ENCODE data around the gene FRK.
"Not testable (repeated sequence)": the region's sequence is repeated elsewhere in the genome, so short reads cannot be mapped to it uniquely, and the experiment has no call there.

Gene FRK

DNA sequence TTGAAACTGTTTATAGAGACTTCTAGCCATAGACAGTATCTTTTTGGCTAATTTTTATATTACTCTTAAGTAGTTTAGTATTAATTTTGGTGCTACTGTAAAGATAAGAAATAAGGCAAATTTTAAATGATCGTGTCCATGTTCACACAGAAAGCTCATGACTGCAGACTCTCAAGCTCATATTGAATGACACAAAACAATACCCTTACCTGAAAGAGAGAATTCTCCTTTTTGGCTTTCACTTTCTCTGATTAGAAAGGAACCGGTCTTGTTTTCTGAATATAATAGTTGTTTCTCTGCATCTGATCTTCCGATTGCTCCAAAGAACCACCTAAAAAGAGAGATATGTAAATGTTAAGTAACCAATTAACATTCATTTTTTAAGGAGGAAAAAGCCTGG, 57.0 kb downstream of the FRK start:
- DNase-seq: no peak

DNA sequence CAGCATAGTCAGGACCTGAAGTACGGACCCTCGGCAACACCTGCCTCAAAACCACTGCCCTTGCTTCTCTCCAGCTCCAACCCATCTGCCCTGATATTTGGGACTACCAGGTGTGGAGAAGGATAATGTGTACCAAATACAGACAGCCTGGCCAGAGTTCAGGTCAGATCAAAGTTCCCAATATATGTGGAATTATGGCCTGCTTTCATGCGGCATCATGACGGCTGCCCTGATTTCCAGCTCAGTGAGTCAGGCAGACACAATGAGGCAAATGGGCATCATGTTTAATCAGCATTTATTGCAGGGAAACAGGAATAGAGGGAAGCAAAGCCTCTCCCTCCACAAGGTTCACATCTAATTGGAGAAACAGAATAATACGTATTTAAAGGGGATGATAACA, 57.9 kb downstream of the FRK start:
- DNase-seq: no peak

DNA sequence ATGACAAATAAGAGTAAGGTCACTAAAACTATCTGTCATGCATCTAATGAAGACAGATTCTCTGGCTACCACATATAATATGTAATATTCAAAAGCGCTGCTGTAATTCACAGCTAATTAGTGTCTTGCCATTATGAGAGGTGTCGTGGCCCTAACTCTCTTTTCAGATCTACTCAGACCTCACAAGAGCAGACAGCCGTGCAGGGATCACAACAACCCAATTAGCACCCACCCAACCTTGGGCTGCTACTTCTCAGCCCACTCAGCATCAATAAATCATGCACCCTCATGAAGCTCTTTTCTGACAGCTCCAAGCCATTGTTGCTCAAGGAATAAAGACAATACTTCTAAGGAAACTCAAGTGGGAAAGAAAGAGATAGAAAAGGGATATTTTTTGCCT, 61.5 kb downstream of the FRK start:
- no peak for DNase-seq

DNA sequence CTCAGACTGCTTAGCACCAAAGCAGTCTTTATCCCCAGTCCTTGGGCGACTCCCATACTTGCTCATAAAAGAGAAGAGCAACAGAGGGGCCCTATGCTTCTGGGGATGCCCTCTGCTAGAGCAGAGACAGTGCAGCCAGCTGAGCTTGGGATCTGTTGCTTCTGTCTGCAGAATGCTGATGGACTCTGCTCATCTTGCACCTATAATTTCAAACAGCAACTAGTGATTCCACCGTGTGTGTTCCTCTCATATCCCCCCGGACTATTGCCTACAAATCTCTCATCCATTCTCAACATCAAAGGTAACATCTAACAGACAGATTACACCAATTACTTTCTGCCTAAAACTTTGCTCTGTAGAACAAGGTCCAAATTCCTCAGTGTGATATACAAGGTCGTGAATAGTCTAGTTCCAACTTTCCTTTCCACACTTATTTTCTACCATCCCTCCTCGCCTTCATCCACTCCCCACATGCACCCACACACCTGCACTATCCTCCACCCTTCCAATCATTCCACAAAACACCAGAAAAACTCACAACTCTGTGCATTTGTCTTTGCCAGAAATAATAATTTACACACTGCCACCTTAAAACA, 62.6 kb downstream of the FRK start:
- no peak for DNase-seq

DNA sequence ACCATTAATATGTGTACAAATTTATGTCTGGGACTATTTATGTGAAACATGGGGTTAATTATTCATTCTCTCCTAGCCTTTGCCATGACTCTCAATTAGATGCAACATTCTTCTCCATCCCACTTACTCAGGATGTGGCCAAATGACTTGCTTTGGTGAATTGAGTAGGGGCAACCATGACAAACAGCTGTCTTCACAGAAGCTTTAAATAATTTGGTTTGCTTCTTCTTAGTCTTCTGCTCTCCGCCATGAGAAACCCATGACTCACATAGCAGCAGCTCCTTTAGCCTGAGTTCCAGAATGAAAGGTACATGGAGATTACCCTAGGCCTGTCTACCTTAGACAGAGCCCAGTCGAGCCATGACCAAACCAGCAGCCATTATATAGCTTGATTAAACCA, 74.7 kb downstream of the FRK start:
- no peak for DNase-seq

DNA sequence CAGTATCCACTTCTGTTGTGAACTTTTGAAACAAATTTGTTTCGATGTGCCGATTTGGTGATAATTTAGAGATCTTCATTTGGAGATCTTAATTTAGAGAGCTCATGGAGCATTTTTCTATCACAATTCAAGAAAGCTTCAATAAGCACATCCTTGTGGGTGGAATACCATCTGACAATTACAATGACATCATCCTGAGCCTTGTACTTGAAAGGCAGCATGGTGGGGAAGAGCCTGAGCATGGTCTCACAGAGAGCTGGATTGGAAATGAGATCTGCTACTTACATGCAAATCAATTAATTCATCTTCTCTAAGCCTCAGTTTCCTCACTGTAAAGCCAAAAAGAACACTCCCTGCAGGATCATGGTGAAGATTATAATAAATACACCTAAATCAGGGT, 75.9 kb downstream of the FRK start:
- no peak for DNase-seq

DNA sequence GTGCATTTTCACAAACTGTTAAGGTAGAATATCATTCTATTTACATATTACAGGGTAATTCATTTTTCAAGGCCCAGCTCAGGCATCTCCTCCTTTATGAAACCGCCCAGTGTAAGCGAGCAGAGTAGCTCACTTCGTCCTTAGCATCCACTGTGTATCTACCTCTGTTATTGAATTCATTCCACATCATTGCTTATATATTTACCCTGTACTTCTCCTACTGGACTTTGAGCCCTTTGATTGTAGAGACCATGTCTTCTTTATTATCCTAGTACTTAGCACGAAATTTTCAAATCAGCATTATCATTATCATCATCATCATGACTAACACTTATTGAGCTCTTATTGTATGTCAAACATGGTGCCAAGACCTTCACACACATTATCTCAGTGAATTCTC, 76.7 kb downstream of the FRK start:
- no peak for DNase-seq

DNA sequence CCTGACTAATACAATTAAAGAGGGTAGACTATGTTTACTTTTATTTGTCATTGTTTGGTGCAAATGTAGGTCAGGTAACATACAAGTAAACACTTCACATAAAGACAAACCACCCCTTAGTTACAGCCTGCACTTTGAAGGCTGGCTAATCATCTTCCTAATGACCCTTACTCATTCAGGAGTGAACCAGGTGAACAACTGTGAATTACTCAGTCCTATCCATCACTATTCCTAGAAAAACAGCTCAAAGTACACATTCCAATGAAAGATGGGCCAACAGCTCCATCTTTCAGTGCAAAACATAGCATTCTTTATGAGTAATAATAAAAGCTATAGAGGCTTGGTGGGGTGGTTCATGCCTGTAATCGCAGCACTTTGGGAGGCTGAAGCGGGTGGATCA, 78.2 kb downstream of the FRK start:
- DNase-seq: no peak

DNA sequence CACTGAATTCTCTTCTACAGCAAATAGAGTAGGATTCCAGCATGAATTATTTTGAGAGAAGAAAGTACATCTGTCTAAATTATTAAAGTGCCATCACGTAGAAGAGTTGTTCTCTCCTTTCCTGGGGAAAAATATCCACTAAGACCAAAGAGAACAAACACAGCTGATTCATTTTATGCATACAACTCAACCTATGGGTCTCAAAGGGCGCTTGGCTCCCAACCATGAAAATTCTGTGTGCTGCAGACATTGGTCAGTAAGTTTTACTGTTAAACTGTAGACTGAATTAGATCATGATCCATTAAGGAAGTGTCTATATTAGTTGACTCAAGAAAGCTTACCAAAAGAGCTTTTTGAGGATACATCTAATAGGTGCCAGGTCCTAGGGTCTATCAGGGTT, 83.5 kb downstream of the FRK start:
- no peak for DNase-seq

DNA sequence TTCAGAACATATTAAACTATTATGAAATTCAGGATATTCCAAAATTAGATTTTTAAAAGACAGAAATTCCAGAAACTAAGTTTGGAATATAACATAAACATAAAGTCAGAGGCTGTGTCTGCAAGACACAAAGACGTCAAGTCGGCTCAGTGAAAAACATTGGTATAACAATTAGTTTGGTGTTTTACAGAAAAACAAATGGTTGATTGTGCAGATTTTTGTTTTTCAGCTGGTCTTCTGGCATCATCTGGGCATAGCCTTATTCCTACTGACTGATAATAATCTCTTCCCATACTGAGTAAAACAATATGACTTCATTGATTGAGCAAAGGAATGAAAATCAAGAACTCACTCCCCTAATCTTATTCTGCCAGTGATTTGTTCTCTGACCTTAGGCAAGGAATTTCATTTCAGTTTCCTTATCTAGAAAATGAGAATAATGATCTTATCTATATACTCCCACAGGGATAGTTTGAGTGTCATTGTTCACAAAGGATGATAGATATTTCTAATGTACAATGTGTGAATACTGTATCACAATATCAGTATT, 84.3 kb downstream of the FRK start:
- DNase-seq: no peak

DNA sequence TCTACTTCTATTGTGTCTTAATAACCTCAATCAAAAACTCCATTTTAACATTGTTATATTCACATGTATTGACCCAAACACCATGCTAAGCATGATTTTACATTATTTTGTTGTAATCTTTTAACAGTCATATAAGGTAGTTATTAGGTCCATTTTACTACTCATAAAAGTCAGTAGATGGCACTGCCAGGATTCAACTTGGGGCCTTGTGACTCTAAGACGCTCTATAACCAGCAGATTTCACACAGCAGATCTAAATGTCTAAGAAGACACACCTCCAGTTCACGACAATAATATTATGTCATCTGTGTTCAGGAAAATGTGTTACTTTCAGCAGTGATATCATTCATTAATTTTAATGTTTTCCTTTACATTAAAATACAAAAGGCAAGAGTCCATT, 88.0 kb downstream of the FRK start:
- no peak for DNase-seq

DNA sequence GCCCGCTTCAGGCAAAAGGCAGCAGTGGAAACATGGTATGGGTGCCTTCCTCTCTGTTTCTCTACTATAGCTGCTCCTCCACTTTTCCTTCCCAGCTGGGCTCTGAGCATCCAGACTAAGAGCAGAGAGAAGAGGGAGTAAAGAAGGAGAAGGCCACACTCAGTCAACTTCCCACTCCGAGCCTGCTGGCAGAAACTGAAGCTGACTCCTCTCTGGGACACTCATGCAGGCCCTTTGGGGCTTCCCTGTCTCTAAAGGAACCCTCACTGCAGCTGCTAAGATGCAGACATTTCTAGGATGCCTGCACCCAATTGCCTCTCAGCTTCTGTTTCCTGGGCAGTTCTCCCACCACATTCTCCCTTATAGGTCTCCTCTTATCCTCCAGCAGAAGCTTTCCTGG, 88.9 kb downstream of the FRK start:
- no peak for DNase-seq

DNA sequence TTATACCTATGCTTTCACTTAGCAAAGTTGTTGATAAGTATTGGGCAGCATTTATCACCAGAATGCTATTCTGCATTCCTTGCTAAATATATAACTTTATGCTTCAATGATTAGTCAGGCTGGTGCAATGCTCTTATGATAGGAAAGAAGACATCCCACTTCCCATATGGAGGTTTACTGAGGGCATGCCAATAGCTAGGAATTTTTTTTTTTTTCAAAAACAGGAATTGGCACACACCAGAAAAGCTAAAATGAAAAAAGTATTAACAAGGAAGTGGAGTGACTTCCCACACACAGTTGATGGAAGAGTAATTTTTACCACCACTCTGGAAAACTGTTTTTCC, 90.8 kb downstream of the FRK start:
- DNase-seq: no peak

DNA sequence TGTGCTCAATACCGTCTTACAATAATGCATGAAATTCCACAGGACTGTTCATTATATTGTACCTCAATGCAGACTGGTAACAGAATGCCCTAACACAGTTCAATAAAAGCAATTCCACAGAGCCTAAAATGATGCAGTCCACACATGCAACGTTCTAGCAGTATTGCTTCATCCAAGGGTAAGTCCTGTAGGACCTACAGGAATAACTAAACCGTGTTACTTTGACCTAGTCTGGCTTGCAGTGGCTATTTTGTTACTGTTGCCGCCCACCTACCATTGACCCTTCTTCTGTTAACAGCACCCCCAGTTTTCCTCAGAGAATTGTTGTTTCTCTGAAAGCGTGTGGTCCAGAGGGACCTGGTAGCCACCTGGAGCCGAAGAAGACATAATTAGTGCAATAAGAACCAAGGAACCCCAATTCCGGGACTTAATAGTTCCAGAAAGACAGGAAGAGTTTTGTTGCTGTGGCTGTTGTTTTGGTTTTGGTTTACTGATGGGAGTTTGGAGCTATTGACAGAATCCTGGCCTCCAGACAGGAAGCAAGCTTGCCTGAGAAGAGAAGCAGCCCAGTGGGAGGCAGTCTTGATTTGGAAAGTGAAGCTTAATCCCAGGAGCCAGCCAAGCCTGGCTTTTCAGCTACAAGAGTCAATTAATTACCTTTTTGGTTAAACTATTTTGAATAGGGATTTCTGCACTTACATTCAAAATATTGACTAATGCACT, 91.3 kb downstream of the FRK start:
- DNase-seq: no peak

DNA sequence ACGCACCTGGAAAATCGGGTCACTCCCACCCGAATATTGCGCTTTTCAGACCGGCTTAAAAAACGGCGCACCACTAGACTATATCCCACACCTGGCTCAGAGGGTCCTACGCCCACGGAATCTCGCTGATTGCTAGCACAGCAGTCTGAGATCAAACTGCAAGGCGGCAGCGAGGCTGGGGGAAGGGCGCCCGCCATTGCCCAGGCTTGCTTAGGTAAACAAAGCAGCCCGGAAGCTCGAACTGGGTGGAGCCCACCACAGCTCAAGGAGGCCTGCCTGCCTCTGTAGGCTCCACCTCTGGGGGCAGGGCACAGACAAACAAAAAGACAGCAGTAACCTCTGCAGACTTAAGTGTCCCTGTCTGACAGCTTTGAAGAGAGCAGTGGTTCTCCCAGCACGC, 100.4 kb downstream of the FRK start:
- not testable (repeated sequence) for DNase-seq

DNA sequence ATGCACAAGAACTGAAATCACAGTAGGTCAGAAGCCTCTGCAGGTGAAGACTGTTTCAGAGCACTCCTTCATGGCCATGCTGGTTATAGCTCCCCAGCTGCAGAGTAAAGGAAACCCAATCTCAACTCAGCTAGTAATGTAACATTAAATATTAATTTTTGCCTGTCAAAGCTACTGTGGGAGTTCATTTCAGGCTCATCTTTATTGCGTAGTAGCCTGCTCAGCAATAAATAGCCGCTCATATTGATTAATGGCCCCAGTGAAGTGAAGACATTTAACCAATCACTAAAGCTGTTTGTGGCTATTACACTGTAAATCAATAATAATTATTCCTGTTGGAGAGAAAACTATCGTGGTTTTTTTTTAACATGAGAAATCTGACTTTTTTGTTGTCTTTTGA, 101.7 kb downstream of the FRK start:
- no peak for DNase-seq

DNA sequence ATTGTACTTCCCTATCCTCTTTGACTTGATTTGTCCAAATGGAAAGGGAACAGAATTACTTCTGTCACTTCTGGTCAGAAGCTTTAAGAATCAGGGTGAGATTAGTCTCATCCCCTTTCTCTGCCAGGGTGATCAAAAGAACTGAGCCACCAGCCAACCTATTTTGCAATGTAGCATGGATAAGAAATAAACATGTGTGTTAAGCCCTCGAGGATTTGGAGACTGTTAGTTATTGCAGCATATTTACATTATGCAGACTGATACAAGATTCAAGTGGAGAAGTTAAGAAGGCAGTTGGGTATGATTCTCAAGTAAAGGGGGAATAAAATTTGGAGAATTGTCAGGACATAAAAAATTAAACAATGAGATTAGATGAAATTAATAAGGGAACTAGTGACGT, 106.0 kb downstream of the FRK start:
- DNase-seq: no peak

DNA sequence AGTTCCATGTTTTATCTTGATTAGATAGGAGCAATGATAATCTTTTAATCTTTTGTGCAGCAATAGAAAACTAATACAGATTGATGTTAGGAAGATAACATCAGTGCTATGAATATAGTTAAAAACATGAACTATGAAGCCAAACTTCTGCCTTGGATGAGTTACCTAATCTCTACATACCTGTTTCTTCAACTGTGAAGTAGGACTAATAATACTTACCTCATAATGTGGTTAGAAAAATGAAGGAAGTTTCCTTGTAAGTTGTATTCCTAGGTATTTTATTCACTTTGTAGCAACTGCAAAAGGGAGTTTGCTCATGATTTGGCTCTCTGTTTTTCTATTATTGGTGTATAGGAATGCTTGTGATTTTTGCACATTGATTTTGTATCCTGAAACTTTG, 111.9 kb downstream of the FRK start:
- DNase-seq: no peak

DNA sequence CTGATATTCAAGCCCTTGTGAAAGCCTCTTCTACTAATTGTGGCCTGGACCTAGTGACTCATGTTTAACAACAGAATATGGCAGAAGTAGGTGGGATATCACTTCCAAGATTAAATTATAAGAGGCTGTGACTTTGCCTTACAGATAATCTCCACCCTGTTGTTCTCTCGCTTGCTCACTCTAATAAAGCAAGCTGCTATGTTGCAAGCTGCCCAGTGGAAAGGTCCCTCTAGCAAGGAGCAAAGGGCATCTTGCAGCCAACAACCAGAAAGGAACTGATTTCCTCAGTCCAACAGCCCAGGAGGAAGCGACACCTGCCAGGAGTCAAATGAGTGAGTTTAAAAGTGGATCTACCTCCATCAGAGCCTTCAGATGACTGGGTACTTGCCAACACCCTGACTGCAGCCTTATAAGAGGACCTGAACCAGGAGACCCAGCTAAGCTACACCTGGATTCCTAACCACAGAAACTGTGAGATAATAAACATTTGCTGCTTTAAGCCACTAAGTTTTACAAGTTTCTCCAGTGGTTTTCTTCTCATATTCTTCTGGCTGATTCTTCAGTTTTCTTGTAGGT, 112.6 kb downstream of the FRK start:
- DNase-seq: no peak

DNA sequence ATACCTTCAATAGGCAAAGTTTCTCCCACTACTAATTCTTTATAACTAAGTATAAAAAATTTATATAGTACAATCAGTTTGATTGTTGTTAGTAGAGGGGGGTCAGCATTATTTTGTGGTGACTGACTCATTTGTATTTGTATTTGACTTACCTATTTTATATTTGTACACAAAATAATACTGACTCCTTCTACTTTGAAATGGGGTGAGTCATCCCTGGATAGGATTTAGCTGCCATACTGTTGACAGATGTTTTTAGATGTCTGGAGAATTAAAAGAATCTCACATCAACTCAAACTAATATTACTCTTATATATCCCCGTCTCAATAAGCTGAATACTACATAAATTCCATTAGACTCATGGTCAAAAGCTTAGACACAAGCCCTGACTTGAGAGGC, 114.9 kb downstream of the FRK start:
- DNase-seq: no peak

DNA sequence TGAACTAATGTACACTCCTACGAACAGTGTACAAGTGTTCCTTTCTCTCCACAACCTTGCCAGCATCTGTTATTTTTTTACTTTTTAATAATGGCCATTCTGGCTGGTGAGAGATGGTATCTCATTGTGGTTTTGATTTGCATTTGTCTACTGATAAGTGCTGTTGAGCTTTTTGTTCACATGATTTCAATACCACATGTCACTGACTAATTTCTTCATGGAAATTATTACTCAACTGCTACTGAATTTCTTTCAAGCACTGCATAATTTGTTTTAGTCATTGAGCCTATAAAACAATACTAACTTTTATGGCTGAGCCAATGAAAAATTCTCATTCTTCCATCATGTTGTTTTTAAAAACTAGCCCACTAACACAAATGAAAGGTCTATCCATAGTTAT, 115.4 kb downstream of the FRK start:
- no peak for DNase-seq

DNA sequence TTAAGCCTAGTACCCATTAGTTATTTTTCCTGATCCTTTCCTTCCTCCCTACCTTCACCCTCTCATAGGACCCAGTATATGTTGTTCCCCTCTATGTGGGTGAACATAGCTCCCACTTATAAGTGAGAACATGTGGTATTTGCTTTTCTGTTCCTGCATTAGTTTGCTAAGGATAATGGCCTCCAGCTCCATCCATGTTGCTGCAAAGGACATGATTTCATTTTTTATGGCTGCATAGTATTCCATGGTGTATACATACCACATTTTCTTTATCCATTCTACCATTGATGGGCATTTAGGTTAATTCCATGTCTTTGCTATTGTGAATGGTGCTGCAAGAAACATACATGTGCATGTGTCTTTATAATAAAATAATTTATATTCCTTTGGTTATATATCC, 115.9 kb downstream of the FRK start:
- DNase-seq: not testable (repeated sequence)

DNA sequence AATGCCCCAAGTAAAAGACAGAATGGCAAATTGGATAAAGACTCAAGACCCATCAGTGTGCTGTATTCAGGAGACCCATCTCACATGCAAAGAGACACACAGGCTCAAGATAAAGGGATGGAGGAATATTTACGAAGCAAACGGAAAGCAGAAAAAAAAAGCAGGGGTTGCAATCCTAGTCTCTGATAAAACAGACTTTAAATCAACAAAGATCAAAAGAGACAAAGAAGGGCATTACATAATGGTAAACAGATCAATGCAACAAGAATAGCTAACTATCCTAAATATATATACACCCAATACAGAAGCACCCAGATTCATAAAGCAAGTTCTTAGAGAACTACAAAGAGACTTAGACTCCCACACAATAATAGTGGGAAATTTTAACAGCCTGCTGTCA, 123.2 kb downstream of the FRK start:
- not testable (repeated sequence) for DNase-seq

DNA sequence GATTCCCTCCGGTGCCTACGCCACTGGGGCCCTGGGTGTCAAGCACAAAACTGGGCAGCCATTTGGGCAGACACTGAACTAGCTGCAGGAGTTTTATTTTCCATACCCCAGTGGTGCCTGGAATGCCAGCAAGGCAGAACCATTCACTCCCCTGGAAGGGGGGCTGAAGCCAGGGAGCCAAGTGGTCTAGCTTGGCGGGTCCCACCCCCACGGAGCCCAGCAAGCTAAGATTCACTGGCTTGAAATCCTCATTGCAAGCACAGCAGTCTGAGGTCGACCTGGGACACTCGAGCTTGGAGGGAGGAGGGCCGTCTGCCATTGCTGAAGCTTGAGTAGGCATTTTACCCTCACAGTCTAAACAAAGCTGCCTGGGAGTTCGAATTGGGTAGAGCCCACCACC, 125.3 kb downstream of the FRK start:
- no peak for DNase-seq

DNA sequence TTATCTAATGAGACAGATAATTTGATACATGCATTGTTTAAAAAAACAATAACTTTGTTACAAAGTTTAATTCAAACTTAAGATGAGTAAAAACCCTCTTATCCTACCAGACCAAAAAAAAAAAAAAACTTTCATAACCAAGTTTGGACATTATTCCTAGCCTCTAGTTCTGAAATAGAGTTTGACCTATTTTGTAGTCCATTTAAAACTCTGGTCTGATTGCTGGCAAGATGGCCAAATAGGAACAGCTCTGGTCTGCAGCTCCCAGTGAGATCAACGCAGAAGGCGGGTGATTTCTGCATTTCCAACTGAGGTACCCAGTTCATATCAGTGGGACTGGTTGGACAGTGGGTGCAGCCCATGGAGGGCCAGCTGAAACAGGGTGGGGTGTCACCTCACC, 125.9 kb downstream of the FRK start:
- DNase-seq: no peak

All from NCI-H2081 (cell line).